Epithelial cell of proximal tubule (primary cell): ENCODE measurements around the gene LILRB4. TPM values are rescaled to one million over a fixed set of nuclear protein-coding genes. Genes with fewer than 3 reads are reported as not detected.
"Not testable (repeated sequence)": the region's sequence is repeated elsewhere in the genome, so short reads cannot be mapped to it uniquely, and the experiment has no call there.

ENCODE experiments used
- DNase-seq: peaks from one replicate; pipeline ENCODE4 v3.0.0-alpha.2; 2011; ENCODE audit warnings: low read depth
- H3K4me3 ChIP-seq: 2 replicates; pipeline ENCODE4 v1.5.1; 2011; ENCODE audit warnings: low read depth, mild to moderate bottlenecking, low read length
- CTCF ChIP-seq: conservative IDR thresholded peaks from 2 replicates; pipeline ENCODE4 v1.5.1; 2012; ENCODE audit warnings: low read depth, mild to moderate bottlenecking, low read length
- total RNA-seq: library from RNA; depleted of rRNA; stranded (reverse); fragments of >200 nt; gene quantifications from 2 replicates; pipeline ENCODE4 v1.2.3, GENCODE V29; 2015

LILRB4 gene
- total RNA-seq, 1 donor from 2014 or later = not detected

DNA sequence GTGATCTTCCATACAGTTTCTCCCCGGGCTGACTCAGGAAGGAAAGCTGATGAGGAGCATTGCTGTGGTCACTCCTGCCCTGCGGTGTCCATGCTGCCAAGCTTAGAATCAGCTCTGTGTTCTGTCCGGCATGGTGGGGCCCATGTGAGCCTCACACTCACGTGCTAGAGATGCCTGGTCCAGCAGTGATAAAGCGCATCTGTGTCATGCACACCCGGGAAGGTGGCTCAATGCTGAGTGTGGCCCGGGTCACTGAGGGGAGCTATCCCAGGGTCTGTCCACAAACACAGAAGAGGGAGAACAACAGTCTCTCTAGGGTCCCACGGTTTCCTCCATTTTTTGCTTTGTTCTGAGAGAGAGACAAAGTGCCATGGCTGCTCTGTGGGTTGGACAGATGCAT is 36.0 kb upstream of the LILRB4 start:
- no peak for DNase-seq
- TF ChIP-seq CTCF = no peak
- no peak overlapping the region for H3K4me3 ChIP-seq

DNA sequence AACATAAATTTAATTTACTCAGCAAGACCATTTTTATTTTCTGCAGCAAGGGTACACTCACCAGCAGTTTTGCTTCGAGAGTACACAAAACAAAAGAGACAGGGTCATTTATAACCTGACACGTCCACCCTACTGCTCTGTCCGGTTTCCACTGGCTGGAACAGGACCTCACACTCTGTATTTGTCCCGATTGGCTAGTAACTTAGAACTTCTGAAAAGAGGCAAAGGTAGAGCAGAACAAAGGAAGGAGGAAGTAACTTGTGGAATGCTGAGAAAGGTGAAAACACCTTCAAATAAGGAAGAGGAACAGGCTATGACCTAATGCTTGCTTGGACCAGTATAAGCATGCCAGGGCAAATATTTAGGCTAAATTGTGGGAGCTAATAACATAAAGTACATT is 34.9 kb upstream of the LILRB4 start:
- DNase-seq, H3K4me3 ChIP-seq: not testable (repeated sequence)

GRCh38 chr19:54630262-54630661 is 32.5 kb upstream of the LILRB4 start, which contains the start of gene LILRB1:
Gene LILRB1 (plus strand): TSS chr19:54630484. CDS start chr19:54631074, 590 bp downstream.
- H3K4me3 ChIP-seq, DNase-seq: not testable (repeated sequence)

DNA sequence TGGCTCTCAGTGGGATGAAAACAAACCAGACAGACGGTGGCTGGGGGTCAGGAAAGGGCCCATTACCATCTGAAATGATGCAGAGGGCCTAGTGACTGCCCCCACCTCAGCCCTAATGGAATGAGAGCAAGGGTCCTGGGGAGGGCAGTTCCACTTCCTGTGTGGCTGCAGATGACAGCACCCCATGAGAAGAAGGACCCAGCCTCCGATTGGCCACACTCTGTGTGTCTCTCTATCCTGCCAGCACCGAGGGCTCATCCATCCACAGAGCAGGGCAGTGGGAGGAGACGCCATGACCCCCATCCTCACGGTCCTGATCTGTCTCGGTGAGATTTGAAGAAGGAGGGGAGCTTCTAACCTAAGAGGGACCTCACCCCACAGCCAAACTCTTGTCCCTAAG is 32.0 kb upstream of the LILRB4 start:
- no peak for TF ChIP-seq CTCF
- no peak for DNase-seq
- H3K4me3 ChIP-seq = no peak overlapping the region

GRCh38 chr19:54631489-54632337 is 31.1 kb upstream of the LILRB4 start:
- H3K4me3 ChIP-seq, DNase-seq: not testable (repeated sequence)

DNA sequence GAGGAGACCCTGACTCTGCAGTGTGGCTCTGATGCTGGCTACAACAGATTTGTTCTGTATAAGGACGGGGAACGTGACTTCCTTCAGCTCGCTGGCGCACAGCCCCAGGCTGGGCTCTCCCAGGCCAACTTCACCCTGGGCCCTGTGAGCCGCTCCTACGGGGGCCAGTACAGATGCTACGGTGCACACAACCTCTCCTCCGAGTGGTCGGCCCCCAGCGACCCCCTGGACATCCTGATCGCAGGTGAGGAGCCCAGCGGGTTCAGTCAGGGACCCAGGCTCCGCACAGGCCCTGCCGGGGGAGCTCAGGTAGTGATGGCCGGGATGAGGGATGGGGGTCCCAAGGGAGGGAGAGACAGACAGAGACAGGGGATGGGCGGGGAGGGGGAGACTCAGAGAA is 30.3 kb upstream of the LILRB4 start:
- not testable (repeated sequence) for DNase-seq, H3K4me3 ChIP-seq

GRCh38 chr19:54633401-54633800 is 29.4 kb upstream of the LILRB4 start:
- H3K4me3 ChIP-seq = no peak overlapping the region
- no peak for DNase-seq
- no peak for TF ChIP-seq CTCF

DNA sequence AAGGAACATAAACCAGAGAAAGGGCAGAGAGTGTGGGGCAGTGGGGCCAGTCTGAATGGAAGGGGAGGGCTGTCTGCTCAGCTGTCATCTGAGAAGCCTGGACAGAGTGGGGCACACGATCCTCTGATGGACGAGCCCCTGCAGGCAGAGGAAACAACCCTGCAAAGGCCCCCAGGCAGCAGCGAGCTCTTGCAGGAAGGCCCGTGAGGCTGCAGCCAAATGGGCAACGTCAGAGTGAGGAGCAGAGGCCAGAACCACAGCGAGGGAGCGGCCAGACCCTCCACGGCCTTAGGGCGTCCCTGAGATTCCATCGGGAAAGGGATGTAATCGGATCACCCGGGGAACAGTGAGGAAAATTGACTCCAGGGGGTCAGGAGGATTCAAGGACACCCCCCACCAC is 26.7 kb upstream of the LILRB4 start:
- not testable (repeated sequence) for DNase-seq, H3K4me3 ChIP-seq

DNA sequence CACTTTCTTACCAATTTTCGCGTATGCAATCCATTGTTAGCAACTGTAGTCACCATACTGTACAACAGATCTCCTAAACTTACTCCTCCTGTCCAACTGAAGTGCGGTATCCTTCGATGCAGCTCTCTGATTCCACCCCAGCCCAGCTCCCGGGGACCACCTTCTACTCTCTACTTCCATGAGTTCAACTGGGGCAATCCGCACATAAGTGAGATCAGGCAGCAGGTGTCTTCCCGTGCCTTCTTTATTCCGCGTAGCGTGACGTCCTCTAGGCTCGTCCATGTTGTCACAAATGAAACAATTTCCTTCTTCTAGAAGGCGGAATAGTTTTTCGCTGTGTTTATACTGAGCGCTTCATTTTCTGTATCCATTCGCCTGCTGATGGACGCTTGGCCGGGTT is 24.1 kb upstream of the LILRB4 start:
- H3K4me3 ChIP-seq = no peak overlapping the region
- DNase-seq = no peak
- TF ChIP-seq CTCF = no peak

DNA sequence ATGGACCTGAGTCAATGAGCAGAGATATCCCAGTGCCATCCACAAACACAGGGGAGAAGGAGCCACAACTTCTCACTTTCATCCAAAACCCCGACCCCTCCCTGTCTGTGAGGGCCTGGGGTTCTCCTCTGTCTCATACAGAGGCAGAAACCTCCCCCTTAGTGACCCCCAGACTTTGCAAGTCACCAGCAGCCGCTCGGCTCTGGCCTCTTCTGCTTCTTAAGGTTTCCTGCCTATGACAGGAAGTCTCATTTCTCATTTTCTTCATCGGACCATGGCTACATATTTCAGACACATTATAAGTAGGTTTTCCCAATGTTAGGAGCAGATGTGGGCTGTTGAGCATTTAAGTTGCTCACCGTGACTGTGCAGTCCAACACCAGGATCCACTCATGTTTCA is 19.8 kb upstream of the LILRB4 start:
- DNase-seq, H3K4me3 ChIP-seq: not testable (repeated sequence)

- H3K4me3 ChIP-seq, DNase-seq: not testable (repeated sequence)
Observed at GRCh38 chr19:54643583-54643982, 19.2 kb upstream of the LILRB4 start.
